ENCODE measurements around the gene ETV6.
A peak's percentile ranks its signal among the peaks of the same experiment; 100 is the strongest.

ETV6 gene

GRCh38 chr12:11830307-11830801, 180.9 kb downstream of the ETV6 start:
- DNase-seq (ENCODE audit: low read depth), result no peak

- no peak for DNase-seq (ENCODE audit: low read depth)
Observed at GRCh38 chr12:11832093-11832492, 182.6 kb downstream of the ETV6 start.

DNA sequence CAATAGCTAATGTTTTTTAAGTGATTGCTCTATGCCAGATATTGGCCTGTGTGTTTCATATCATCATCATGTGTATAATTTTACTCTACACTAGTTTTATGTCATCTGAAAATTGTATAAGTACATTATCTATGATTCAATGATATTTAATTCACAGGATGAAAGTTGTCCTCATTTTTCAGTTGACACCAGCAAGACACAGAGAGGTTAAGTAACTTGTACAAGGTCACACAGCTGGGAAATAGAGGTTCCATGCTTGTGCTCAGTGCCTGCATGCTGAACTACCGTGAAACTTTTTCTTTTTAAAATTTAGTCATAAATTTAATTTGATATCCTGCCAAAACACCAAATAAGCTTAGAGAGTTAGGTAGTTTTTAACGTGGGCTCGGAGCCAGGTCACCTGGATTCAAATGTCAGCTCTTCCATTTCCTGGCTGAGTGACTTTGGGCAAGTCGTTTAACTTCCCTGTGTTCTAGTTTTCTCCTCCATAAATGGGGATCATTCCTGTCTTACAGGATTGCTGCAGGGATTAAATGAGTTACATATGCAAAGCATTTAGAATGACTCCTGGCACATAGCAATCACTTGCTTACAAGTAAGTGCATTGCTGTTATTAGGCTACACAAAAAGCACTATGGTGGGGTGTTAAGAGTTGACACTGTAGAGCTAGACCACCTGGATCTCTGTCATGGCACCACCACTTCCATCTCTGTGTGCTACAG, 183.9 kb downstream of the ETV6 start:
- DNase-seq (ENCODE audit: low read depth), result no peak

GRCh38 chr12:11834104-11834812, 184.8 kb downstream of the ETV6 start:
- peak; percentile 48 for DNase-seq (ENCODE audit: low read depth)

- peak; percentile 6 for DNase-seq (ENCODE audit: low read depth)
Observed at GRCh38 chr12:11834931-11835330, 185.5 kb downstream of the ETV6 start.

DNA sequence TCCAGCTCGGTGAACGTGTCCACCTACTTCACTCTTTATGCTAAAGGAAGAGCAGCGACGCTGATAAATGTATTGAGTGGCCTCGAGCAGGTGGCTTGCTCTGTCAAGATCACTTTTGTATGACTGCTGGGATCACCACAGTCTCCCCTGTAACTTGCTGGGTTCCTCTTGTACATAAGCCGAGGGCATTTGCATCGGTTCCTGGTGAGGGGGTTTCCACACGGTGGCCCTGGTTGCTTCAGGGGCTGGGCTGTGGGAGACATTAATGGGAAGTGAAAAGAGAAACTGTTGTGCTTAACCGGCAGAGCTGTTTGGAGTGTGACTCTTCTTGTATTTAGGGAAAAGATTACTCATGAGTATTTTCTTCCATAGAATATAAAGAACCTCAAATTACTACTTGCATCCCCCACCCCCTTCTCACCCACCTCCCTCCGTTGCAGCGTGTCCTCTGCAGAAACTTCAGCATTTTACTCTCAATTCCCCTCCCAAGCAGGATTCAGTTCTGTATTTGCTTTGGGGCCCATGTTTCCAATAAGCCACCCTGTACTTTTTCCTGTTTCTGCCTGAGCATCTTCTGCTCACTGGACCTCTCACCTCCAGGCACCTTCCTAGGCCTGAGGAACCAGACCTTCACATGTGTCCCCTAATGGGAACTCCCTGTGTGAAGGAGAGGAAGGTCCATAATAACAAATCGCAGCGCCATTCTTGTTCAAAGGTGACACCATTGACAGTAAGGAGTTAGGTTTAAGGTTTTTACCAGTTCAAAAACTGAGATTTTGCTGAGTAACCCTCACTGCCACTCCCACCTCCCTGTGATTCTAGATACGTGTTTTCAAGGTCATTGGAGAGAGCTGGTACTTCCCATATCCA, 187.0 kb downstream of the ETV6 start:
- no peak for DNase-seq (ENCODE audit: low read depth)

DNA sequence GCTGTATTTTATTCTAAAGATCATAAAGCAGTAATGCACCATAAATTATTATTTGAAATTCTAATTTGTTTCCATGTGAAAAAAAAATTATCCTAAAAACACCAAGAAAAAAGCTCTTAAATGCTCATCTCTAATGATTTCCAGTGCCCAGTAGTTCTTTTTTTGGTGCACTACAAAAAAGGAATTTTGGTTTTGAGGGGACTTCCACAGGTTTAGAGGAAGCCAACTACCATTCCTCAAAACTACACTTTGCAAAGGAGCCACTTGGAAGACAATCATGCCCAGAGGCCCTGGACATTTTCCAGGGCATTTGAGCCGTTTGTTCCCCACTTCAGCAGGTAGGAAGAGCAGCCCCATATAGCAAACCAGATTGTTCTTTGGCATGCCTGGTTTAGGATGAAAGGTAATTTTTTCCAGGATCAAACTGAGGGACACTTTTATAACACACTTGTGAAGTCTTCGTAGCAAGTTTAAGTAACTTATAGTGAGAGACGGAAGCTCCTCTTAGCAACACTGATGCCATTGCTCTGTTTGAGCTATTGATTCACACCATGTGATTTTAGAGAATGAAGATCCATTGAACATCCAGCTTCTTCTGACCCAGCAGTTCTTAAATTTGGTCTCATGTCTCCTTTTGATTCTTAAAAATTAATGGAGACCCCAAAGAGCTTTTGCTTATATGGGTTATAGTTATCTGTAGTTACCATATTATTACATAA, 187.9 kb downstream of the ETV6 start:
- DNase-seq (ENCODE audit: low read depth), result no peak

DNA sequence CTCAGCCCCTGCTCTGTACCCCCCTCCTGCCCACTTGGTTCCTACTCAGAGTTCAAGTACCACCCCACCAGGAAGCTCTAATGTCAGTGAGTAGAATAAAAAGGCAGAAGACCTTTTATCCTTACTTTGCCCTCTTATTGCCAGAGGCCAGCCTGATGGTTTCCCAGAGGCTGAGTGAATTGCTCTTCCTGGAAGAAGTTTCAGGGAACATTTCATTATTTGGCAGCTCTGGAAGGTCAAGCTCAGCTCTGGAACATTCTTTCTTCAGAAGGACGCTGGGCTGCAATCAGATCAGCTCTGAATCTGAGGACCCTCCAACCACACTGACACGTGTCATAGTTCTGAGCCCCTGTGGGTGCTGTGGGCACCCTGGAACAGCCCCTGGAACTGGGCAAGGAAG, 188.9 kb downstream of the ETV6 start:
- DNase-seq (ENCODE audit: low read depth), result no peak

DNA sequence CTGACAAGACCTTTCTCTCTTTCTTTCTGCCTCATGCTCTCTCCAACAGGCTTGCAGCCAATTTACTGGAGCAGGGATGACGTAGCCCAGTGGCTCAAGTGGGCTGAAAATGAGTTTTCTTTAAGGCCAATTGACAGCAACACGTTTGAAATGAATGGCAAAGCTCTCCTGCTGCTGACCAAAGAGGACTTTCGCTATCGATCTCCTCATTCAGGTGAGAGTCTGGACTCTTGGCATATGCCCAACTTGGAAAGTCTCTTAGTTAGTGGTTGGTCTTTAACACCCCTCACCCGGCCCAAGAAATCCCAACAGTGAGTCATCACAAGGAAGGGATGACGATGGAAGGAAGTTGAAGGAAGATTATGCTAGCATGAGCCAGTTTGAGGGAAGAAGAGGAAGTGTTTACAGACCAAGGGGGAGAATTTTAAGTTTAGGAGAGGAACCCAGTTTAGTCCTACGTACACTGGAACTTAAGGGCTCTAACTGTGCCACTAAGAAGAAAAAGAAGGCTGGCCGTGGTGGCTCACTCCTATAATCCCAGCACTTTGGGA, 189.7 kb downstream of the ETV6 start:
- DNase-seq (ENCODE audit: low read depth), result peak; percentile 65

DNA sequence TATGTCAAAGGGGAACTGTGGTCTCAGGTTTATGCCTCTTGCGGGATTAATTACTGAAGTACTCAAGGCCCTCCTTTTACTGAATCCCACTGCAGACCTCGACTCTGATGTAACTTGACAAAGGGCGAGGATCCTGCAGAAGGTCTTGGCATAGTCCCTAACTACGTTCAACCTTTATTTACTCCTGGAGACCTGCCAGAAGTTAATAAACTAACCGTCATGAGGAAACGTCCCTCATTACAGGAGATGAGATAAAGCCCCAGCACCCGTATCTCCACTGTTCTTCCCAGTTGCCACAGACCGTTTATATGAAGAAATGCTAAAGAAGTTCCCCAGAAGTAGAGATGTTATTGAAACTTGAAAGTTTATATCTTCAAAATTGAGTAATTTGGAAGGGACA, 190.9 kb downstream of the ETV6 start:
- DNase-seq (ENCODE audit: low read depth), result no peak

DNA sequence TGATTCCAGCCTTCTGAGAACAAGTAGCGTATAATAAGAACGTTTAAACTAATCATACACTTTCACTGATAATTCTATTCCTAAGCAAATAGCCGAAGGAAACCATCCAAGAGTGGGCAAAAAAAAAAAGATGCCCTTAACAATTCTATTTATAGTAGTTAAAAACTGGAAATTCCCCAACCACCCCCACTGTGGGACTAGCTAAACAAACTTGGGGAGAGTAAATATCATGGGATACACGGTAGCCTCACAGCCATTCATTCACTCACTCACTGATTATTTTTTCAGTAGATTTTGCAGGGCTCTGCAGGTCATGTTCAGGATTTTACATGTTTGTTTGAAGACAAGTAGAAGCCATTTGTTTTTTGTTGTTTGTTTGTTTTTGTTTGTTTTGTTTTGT, 197.0 kb downstream of the ETV6 start:
- no peak for DNase-seq (ENCODE audit: low read depth)

GRCh38 chr12:11847539-11847938, 198.1 kb downstream of the ETV6 start:
- no peak for DNase-seq (ENCODE audit: low read depth)

DNA sequence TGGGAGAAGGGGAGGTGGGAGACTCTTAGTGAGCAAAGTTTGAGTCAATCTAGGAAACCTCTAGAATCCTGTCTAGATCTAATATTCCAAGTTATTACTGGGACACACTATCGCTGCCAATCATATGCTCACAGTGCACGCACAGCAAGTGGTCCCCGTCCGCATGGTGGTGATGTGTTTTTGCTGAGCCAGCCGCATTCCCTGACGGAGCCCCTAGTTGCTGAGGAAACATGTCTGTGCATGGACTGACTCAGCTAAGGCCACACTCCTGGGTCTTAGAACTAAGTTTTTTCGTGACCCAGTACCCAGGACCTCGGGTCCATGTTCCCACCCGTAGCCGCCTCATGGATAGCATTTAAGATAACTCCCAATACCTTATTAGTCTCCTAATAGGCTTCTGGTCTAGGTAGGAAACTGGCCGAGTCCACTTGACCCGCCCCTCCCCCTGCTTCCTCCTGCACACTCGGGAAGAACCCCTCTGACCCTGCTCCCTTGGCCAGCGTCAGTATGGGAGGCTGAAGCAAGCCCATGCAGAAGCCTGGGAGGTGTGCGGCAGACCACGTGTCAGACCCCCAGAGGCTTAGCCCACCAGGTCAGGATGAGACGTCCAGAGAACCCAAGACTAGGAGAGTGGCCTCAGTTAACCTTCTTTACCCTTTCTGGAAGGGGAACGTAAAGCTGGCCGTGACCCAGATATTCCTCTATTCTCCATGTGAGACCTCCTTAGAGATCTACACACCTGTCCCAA, 200.5 kb downstream of the ETV6 start:
- DNase-seq (ENCODE audit: low read depth), result no peak

GRCh38 chr12:11853126-11853525, 203.7 kb downstream of the ETV6 start:
- no peak for DNase-seq (ENCODE audit: low read depth)

- no peak for DNase-seq (ENCODE audit: low read depth)
Observed at GRCh38 chr12:11854011-11854499, 204.6 kb downstream of the ETV6 start.

- no peak for DNase-seq (ENCODE audit: low read depth)
Observed at GRCh38 chr12:11855983-11856374, 206.5 kb downstream of the ETV6 start.

- DNase-seq (ENCODE audit: low read depth), result no peak
Observed at GRCh38 chr12:11856971-11857370, 207.5 kb downstream of the ETV6 start.

- no peak for DNase-seq (ENCODE audit: low read depth)
Observed at GRCh38 chr12:11859705-11860425, 210.4 kb downstream of the ETV6 start.

GRCh38 chr12:11861155-11861863, 211.8 kb downstream of the ETV6 start:
- DNase-seq (ENCODE audit: low read depth), result no peak

Data from ELR (cell line).